Lower leg skin (tissue), 3 donors: ENCODE data around the gene FANCI.

Source experiments
- POLR2A ChIP-seq, 2 donors: fragments of 450-650 bp; IDR thresholded peaks; one replicate each; pipeline ENCODE4 v1.6.1; 2016 to 2017; ENCODE audit warnings: antibody characterized with exemption in 2 of 2, mild to moderate bottlenecking in 1 of 2, moderate library complexity in 1 of 2
- TF ChIP-seq, protein P1 (sequence below), 3 donors: fragments of 450-650 bp; IDR thresholded peaks; one replicate each; pipeline ENCODE4 v1.5.1; 2016; ENCODE audit warnings: antibody characterized with exemption in 3 of 3, mild to moderate bottlenecking in 3 of 3, moderate library complexity in 2 of 3

DNA sequence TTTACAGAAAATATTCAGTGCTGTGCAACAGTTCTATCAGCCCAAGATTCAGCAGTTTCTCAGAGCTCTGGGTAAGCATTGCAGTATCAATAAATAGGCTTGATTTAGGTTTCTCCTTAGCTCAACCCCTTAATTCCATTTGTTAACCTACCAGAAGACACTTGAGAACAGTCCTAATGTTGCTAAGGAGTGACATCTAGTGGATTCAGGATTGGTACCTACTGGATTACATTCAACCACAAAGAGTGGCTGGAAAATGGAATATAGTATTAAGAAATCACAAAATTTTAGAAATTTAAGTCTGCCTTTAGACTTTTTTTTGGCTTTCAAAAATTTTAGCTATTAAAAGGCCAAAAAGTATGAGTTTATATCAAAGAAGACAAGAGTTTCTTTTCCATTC lies 56.1 kb downstream of the FANCI start:
- TF ChIP-seq, protein P1, sequence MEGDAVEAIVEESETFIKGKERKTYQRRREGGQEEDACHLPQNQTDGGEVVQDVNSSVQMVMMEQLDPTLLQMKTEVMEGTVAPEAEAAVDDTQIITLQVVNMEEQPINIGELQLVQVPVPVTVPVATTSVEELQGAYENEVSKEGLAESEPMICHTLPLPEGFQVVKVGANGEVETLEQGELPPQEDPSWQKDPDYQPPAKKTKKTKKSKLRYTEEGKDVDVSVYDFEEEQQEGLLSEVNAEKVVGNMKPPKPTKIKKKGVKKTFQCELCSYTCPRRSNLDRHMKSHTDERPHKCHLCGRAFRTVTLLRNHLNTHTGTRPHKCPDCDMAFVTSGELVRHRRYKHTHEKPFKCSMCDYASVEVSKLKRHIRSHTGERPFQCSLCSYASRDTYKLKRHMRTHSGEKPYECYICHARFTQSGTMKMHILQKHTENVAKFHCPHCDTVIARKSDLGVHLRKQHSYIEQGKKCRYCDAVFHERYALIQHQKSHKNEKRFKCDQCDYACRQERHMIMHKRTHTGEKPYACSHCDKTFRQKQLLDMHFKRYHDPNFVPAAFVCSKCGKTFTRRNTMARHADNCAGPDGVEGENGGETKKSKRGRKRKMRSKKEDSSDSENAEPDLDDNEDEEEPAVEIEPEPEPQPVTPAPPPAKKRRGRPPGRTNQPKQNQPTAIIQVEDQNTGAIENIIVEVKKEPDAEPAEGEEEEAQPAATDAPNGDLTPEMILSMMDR (IDR thresholded peaks at IDR 0.05): no peak
- TF ChIP-seq POLR2A (IDR thresholded peaks at IDR 0.05): no peak
